Amniotic stem cell (primary cell): Measurements from ENCODE around the gene CNNM4.

Experiments used
- DNase-seq: peaks from one replicate; lab custom pipeline; 2025; lab: John Stamatoyannopoulos, UW

The CNNM4 gene

GRCh38 chr2:96832408-96832753 is 71.7 kb downstream of the CNNM4 start:
- DNase-seq: no peak

GRCh38 chr2:96832754-96833507 is 72.2 kb downstream of the CNNM4 start:
- DNase-seq: no peak

- DNase-seq: no peak
Observed at GRCh38 chr2:96835830-96836229, 75.1 kb downstream of the CNNM4 start.

GRCh38 chr2:96837575-96837974 is 76.9 kb downstream of the CNNM4 start:
- no peak for DNase-seq

DNA sequence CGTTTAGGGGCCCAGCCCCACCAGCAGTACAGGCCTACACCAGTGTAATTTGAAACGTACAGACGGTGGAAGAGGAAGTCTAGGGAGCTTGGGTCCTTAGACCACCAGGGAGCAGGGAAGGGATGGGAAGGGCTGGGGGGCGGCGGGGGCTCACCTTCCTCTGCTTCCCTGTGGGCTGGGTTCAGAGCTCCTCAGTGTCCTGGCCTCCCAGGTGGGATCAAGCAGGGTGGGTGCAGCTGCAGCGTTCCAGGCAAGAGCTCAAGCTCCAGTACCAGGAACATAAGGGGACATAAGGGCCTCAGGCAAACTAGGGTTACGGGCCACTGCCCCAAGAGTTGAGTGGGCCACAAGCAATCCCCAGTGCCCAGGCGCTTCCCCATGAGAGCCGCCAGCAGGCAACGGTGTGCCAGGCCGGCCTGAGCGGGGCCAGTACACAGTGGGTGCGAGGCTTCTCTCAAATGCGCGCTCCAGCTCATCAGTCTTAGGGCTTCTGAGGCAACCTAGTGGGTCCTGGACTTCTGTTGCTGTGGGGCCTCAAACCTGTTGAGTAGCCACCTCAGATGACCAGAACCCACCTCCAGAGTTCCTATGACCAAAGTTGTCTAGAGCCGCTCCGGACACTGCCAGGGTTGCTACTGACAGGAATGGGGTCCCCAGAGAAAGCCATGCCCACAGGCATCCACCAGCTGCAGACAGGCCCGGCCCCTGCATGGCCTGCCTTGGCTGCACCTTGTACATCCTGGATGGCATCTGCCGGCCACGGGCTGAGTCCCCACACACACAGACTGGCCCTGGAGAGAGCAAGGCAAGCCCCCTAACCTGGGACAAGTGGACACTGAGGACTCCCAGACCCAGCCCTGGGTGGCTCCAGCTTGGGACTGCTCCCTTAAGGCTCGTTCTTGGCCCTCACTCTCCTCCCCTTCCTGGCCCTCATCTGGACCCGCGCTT is 77.9 kb downstream of the CNNM4 start:
- DNase-seq: no peak

GRCh38 chr2:96839293-96839874 is 78.7 kb downstream of the CNNM4 start:
- no peak for DNase-seq

DNA sequence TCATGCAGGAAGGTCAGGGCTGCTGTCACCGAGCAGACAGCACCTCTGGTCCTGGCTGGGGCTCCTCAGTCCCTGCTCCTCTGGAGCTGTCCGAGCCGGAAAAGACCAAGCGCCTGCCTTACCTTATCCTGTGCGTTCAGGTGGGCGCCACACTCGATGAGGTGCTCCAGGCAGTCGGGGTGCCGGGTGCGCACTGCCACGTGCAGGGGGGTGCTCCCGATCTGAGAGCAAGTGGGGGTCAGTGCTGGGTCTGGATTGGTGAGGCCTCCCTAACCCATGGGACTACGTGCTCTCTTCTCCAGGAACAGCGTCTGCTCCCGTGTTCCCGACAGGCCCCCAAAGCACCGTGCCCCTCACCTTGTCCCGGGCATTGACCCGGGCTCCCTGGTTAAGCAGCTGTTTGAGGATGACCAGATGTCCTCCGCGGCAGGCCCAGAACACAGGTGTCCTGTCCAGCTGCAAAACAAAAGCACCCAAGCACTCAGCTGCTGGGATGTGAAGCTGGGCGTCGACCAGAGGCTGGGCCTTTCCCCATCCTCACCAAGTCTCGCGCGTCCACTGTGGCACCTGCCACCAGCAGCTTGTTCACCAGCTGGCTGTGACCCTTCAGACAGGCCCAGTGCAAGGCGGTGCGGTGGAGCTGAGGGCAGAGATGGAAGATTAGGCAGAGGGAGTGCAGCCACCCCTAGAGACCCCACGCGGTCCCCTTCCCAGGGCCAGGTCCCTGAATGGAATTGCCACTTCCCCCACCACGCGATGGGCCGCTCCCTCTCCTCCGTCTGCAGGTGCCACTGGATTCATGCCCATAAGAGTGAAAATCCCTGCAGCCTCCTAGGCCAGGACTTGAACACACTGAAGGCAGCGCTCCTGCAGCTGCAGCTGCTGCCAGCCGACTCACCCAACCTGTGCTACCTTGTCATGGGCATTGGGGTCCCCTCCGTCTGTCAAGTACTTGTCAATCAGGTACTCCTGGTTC is 79.5 kb downstream of the CNNM4 start:
- no peak for DNase-seq

- no peak for DNase-seq
Observed at GRCh38 chr2:96841701-96842495, 81.2 kb downstream of the CNNM4 start.

DNA sequence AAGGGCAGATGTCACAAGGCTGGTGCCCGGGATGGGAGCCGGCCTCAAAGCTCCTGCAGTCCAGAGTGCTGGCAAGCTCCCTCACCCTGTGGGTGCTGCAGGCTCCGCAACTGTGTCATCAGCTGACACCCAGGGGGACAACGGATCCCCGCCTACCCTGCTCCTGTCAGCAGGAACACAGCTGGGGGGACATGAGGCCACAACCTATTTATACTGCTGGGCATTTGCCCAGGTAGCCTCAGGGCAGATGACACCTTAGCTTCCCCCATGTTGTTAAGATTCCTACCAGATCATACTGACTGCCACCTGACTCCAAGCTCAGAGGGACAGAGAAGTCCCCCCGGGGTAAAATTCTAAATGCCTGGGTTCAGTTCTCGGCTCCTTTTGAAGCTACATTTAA is 81.9 kb downstream of the CNNM4 start:
- no peak for DNase-seq

GRCh38 chr2:96843538-96844268 is 83.0 kb downstream of the CNNM4 start, which contains the start of gene ANKRD23:
ANKRD23 (minus strand) TSS chr2:96844021; CDS start chr2:96843992, 29 bp downstream.
- no peak for DNase-seq

- DNase-seq: no peak
Observed at GRCh38 chr2:96844405-96844808, 83.7 kb downstream of the CNNM4 start.

DNA sequence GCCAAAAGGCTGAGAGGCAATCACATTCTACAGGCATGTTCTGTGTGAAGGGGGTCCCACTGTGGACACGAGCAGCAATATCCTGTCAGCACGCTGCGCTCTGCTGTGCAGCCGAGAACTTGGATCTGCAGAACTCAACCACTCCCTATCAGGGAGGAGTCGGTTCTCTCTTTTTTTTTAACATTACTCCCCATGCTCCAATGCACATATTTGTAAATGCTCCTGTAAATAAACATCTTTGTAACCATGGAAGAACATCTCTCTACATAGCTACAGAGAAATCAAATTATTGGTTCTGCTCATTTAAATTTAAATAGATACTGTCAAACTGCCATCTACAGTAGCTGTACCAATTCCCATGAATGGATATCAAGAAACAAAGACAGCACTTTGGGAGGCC is 86.1 kb downstream of the CNNM4 start:
- DNase-seq: no peak

GRCh38 chr2:96847586-96847985 is 86.9 kb downstream of the CNNM4 start:
- no peak for DNase-seq

DNA sequence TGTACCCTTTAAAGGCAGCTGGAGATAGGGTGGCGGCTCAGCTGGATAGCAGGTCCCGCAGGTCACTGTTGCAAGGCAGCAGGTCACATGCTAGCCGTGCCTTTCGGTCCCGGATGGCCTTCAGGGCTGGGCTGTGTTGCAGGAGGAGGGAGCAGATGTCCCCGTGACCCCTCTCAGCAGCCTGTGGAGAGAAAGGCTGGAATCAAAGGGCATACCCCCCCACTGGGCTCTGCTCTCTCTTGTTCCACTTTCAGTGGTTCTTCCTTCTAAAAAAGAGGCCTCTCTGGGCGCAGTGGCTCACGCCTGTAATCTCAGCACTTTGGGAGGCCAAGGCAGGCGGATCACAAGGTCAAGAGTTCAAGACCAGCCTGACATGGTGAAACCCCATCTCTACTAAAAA is 87.6 kb downstream of the CNNM4 start:
- no peak for DNase-seq

DNA sequence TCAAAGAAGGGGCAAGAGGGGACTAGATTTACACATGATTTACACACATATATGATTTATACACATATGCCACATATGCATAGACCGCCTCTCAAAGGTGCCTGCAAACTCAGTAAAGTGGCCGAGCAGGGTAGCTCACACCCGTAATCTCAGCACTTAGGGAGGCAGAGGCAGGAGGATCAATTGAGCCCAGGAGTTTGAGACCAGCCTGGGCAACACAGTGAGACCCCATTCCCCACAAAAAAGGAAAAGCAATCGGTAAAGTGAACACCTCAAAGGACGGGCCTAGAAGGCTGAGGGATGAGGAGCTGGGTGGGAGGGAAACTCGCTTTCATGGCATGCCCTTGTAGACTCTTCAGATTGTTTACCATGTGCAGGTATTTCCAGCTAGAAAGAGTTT is 92.0 kb downstream of the CNNM4 start:
- DNase-seq: no peak

DNA sequence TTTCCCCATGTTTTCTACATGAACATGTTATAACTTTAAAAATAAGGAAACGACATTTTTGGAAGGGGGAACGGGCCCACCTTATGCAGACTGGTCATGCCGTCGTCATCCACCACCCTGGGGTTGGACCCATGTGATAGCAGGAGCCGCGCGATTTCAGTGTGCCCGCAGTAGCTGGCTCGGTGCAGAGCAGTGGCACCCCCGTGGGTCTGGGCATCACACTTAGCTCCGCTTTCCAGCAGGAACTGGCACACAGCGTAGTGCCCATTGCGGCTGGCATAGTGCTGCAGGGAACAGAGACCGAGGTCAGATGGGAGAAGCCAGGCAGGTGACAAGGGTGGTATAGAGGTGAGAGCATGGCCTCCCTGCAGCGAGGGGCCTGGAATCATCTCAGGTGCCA is 92.6 kb downstream of the CNNM4 start:
- no peak for DNase-seq

DNA sequence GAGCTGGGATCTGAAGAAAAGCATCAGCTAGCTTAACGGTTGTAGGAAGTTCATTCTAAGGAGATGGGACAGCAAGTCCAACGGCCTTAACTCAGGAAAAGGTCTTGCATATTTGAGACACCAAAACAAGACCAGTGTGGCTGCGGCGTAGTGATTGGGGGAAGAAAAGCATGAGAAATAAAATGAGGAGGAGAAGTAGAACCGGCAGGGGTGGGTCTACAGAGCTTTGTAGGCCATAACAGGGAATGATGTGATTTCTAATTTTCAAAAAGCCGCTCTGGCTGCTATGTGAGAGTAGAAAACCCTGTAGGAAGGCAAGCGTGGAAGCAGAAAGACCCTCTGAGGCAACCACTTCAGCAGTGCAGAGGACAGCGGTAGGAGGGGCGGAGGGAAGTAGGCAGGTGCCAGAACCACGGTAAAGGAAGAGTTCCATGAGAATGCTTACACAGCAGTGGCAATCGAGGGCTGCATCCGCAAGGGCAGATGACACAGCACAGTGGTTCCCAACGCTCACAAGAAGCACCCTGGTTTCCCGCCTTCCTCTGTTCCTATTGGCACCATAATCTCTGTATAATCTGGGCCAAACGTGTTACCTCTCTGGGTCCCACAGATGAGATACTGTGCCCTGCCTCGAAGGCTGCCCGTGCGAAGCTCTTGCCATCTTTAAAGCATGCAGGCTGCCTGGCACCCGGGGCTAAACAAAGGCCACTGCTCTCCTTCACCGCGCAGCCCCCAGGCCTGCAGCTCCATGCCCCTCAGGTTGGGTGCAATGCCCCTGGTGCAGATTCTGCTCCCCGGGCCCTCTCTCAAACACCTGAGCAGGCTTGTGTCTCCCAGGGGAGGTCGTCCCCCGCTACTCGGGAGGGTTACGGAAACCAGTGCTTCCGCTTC is 96.3 kb downstream of the CNNM4 start:
- DNase-seq: no peak

DNA sequence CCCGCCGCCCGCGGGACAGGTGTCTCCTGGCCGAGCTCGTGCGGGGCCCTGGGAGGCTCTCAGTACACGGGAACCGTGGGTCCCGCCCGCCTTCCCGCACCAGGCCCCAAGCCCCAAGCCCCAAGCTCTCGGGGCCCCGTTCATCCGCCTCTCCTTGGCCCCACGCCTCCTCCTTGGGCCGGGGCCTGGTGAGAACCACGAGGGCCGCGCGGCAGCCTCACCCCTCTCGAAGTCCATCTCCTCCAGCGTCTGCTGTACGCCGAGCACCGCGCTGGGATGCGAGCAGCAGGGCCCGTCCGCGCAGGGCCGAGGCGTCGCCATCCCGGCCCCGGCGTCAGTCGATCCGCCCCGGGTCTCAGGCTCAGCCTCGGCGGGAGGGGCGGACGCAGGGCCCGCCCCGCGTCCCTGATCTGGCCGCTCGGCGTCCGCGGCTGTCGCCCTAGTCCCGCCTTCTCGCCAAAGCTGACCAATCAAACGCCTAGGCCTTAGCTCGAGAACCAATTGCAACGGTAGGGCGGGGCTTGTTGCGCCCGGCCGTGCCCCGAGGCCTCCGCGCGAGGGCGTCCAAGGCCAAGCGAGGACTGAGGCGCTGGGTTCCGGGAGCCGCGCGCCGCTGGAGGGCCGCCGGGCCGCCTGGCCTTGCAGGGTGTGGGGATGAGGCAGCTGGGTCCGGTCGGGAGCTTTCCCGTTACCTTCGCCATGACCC is 97.1 kb downstream of the CNNM4 start, which contains the start of gene ANKRD39:
TSS of gene ANKRD39 (minus strand) at position 350 of the 706 bp plus-strand sequence. CDS start at position 321, 29 bp downstream.
- DNase-seq: peak; percentile 98
